ENCODE data around the gene DEFB123.

Gene DEFB123
- long read RNA-seq = 0 reads

DNA sequence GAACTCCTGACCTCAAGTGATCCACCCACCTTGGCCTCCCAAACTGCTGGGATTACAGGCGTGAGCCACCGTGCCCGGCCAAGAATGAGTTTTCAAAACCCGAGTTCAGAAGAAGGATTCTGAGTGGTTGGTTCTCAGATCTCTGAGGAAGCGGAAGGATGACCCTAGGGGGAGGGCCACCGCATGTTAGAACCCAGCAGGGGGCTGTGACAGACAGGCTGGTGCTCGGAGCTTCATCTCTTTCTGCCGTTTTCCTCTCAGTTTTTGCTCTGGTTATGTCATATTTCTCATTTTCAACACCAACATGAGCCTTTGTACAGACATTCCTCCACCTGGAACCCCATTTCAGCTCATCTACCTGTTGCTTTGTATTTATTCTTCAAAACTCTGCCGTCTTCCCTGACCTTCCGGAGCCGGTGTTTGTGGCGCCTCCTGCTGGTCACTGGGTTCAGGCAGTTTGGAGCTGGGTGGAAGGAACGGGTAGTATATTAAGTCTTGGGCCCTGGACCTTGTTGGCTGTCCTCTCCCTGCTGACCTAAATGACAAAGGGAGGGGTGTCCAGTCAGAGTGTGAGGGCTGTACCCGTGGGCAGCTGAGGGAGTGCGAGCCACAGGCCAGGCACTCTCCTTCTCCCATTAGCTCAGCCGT lies at the start of gene DEFB123:
TSS of gene DEFB123 (plus strand) at position 621 of the 648 bp plus-strand sequence. CDS start 67 bp downstream, outside the sequence.
- no peak for DNase-seq (ENCODE audit: low read depth in 1 of 2, low spot score in 1 of 2)
- H3K27ac ChIP-seq (replicated peaks) = no peak within 1 kb of the TSS
- no peak within 1 kb of the TSS for H3K4me3 ChIP-seq (replicated peaks; ENCODE audit: insufficient read depth, low read length)
- TF ChIP-seq GABPA (IDR thresholded peaks at IDR 0.05; ENCODE audit: low read depth) = no peak
- no peaks in the 10 kb centered on the region for H3K27me3 ChIP-seq (ENCODE audit: insufficient read depth, poor library complexity, severe bottlenecking)

DNA sequence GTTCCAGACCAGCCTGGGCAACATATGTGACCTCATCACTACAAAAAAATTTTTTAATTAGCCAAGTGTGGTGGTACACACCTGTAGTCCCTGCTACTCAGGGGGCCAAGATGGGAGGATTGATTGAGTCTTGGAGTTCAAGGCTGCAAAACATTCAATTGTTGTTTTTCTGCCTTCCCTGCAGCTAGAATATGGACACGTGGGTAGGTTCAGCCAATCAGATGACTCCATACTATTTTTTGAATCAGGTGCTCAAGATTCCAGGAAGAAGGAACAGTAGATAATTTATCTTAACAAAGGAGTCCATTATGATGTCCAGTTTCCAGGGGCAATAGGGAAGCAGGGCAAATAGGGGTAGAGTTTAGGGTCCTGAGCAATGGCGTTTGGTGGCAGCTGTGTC lies 47.6 kb upstream of the DEFB123 start:
- TF ChIP-seq POLR2AphosphoS5 (IDR thresholded peaks at IDR 0.05; ENCODE audit: low read depth) (no peak), GABPA (IDR thresholded peaks at IDR 0.05; ENCODE audit: low read depth) (no peak), SPI1 (IDR thresholded peaks at IDR 0.05; ENCODE audit: borderline replicate concordance, low read depth) (no peak), REST (IDR thresholded peaks at IDR 0.05; ENCODE audit: insufficient replicate concordance, low read depth) (no peak)
- TF ChIP-seq, protein P1, sequence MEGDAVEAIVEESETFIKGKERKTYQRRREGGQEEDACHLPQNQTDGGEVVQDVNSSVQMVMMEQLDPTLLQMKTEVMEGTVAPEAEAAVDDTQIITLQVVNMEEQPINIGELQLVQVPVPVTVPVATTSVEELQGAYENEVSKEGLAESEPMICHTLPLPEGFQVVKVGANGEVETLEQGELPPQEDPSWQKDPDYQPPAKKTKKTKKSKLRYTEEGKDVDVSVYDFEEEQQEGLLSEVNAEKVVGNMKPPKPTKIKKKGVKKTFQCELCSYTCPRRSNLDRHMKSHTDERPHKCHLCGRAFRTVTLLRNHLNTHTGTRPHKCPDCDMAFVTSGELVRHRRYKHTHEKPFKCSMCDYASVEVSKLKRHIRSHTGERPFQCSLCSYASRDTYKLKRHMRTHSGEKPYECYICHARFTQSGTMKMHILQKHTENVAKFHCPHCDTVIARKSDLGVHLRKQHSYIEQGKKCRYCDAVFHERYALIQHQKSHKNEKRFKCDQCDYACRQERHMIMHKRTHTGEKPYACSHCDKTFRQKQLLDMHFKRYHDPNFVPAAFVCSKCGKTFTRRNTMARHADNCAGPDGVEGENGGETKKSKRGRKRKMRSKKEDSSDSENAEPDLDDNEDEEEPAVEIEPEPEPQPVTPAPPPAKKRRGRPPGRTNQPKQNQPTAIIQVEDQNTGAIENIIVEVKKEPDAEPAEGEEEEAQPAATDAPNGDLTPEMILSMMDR (IDR thresholded peaks at IDR 0.05; ENCODE audit: insufficient read depth, low read length) = no peak
- no peak for DNase-seq (ENCODE audit: low read depth in 1 of 2, low spot score in 1 of 2)
- no peaks in the 10 kb centered on the region for H3K27me3 ChIP-seq (ENCODE audit: insufficient read depth, poor library complexity, severe bottlenecking)

DNA sequence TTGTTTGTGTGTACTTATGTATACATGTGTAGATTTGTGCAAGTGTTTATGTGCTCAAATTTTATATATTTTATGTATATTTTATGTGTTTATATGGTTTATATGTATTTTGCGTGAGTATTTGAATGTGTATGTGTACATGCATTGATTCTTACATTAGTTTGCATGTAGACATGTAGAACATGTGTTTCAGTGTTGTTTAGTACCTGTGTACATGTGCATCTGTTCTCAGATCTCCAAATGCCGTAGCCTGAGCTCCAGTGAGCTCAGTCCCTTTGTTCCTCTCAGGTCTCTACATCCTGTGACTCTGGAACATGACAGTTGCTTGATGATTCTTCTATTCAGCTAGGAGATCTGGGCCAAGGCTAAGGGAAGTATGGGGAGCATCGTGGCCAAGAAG lies 45.5 kb upstream of the DEFB123 start:
- DNase-seq (ENCODE audit: low read depth in 1 of 2, low spot score in 1 of 2) = no peak
- TF ChIP-seq, protein P1 (IDR thresholded peaks at IDR 0.05; ENCODE audit: insufficient read depth, low read length) = no peak
- TF ChIP-seq POLR2AphosphoS5 (IDR thresholded peaks at IDR 0.05; ENCODE audit: low read depth) (no peak), SPI1 (IDR thresholded peaks at IDR 0.05; ENCODE audit: borderline replicate concordance, low read depth) (no peak), REST (IDR thresholded peaks at IDR 0.05; ENCODE audit: insufficient replicate concordance, low read depth) (no peak), GABPA (IDR thresholded peaks at IDR 0.05; ENCODE audit: low read depth) (no peak)

More for the DNA sequence above, 47.6 kb upstream of the DEFB123 start:
- Histone ChIP-seq H3K4me3 (replicated peaks; ENCODE audit: insufficient read depth, low read length) (no peak overlapping the region), H3K27ac (replicated peaks) (no peak overlapping the region)

GRCh38 chr20:31403886-31404285 lies 36.5 kb upstream of the DEFB123 start:
- no peaks in the 10 kb centered on the region for H3K27me3 ChIP-seq (ENCODE audit: insufficient read depth, poor library complexity, severe bottlenecking)
- no peak for DNase-seq (ENCODE audit: low read depth in 1 of 2, low spot score in 1 of 2)

More for the DNA sequence above, 45.5 kb upstream of the DEFB123 start:
- Histone ChIP-seq H3K4me3 (replicated peaks; ENCODE audit: insufficient read depth, low read length) (no peak overlapping the region), H3K27me3 (ENCODE audit: insufficient read depth, poor library complexity, severe bottlenecking) (no peaks in the 10 kb centered on the region), H3K27ac (replicated peaks) (no peak overlapping the region)

More at GRCh38 chr20:31403886-31404285, 36.5 kb upstream of the DEFB123 start:
- Histone ChIP-seq H3K4me3 (replicated peaks; ENCODE audit: insufficient read depth, low read length) (no peak overlapping the region), H3K27ac (replicated peaks) (no peak overlapping the region)
- TF ChIP-seq REST (IDR thresholded peaks at IDR 0.05; ENCODE audit: insufficient replicate concordance, low read depth) = no peak
- no peak for TF ChIP-seq POLR2AphosphoS5 (IDR thresholded peaks at IDR 0.05; ENCODE audit: low read depth)
- TF ChIP-seq SPI1 (IDR thresholded peaks at IDR 0.05; ENCODE audit: borderline replicate concordance, low read depth) = no peak
- TF ChIP-seq, protein P1 (IDR thresholded peaks at IDR 0.05; ENCODE audit: insufficient read depth, low read length) = no peak
- no peak for TF ChIP-seq GABPA (IDR thresholded peaks at IDR 0.05; ENCODE audit: low read depth)
